Stomach (tissue), 9 donors: ENCODE measurements around the gene CAPN9. TPM values are rescaled to one million over a fixed set of nuclear protein-coding genes. Genes with fewer than 3 reads are reported as not detected.

Experiments used
- DNase-seq, 2 donors: peaks; one replicate each; pipeline versions ENCODE4 v3.0.0 to v3.0.0-alpha.2; 2013 to 2019
- H3K27ac ChIP-seq, 5 donors: fragments of 200-600 bp in 4 of 5; sonication (generic) in 4 of 5; one replicate each; pipeline ENCODE4 v1.5.1; 2013 to 2019; ENCODE audit warnings: mild to moderate bottlenecking in 1 of 5, moderate library complexity in 1 of 5
- H3K27me3 ChIP-seq, 3 donors: fragments of 200-600 bp; sonication (generic); one replicate each; pipeline ENCODE4 v1.5.1; 2017 to 2019; ENCODE audit warnings: mixed run types in 1 of 3
- H3K36me3 ChIP-seq, 4 donors: fragments of 200-600 bp; sonication (generic); 1 replicate in 3 of 4; 2 replicates in 1 of 4; pipeline ENCODE4 v1.5.1; 2016 to 2019
- H3K4me1 ChIP-seq, 4 donors: fragments of 200-600 bp; sonication (generic); one replicate each; pipeline ENCODE4 v1.5.1; 2016 to 2019
- H3K4me3 ChIP-seq, 4 donors: fragments of 200-600 bp; sonication (generic) in 3 of 4; one replicate each; pipeline ENCODE4 v1.5.1; 2016 to 2019; ENCODE audit warnings: mild to moderate bottlenecking in 1 of 4
- H3K9me3 ChIP-seq, 4 donors: fragments of 200-600 bp; sonication (generic); one replicate each; pipeline ENCODE4 v1.5.1; 2016 to 2019
- EP300 ChIP-seq: sonication (generic); formaldehyde crosslinking; IDR thresholded peaks from one replicate; pipeline ENCODE4 v1.6.1; 2017; ENCODE audit warnings: antibody characterized with exemption
- POLR2A ChIP-seq, 4 donors: fragments of 450-650 bp; IDR thresholded peaks; one replicate each; pipeline ENCODE4 v1.6.1; 2016; ENCODE audit warnings: antibody characterized with exemption in 4 of 4, control low read depth in 2 of 4, mild to moderate bottlenecking in 1 of 4, moderate library complexity in 1 of 4
- POLR2AphosphoS5 ChIP-seq, 3 donors: sonication (generic); formaldehyde crosslinking; IDR thresholded peaks; one replicate each; pipeline ENCODE4 v1.6.1; 2016; ENCODE audit warnings: antibody characterized with exemption in 3 of 3
- WGBS, 5 donors: extraction: QIAGEN DNeasy Blood & Tissue Kit in 3 of 5; methylation state at CpG; one replicate each; pipeline versions ENCODE4 v1.1.5 to v1.1.7; 2013 to 2018; 5-methylcytosine and 5-hydroxymethylcytosine counted together
- intact Hi-C: fragments of 100-400 bp; cut with DNase I; formaldehyde crosslinking; loops from one replicate; pipeline ENCODE4 v1.15.1; 2023; ENCODE audit warnings: low total_unique reads
- polyA plus RNA-seq, 3 donors: library from polyadenylated mRNA; stranded (reverse); fragments of 200-250 nt; gene quantifications; one replicate each; pipeline ENCODE4 v1.2.3, GENCODE V29; 2013
- total RNA-seq, 5 donors: library from RNA; depleted of rRNA; stranded (reverse); fragments of >200 nt; gene quantifications; one replicate each; pipeline versions ENCODE4 v1.1.0 to v1.2.3, GENCODE V29; 2014 to 2016
- TF ChIP-seq, protein P1 (sequence below), 7 experiments: fragments of 450-650 bp in 4 of 7; fragments of 200-600 bp in 3 of 7; sonication (generic) in 3 of 7; IDR thresholded peaks; one replicate each; pipeline ENCODE4 v1.5.1; 2016 to 2019; ENCODE audit warnings: antibody characterized with exemption in 7 of 7, control low read depth in 2 of 7, mild to moderate bottlenecking in 1 of 7
- donor health status: healthy with polysubstance abuse.
- donor health status: Bipolar disorder and iron deficiency.
- donor health status: healthy.

CAPN9 gene
- total and polyA plus RNA-seq, 8 donors: 2.6 to 68.3 (median 46.7) TPM

DNA sequence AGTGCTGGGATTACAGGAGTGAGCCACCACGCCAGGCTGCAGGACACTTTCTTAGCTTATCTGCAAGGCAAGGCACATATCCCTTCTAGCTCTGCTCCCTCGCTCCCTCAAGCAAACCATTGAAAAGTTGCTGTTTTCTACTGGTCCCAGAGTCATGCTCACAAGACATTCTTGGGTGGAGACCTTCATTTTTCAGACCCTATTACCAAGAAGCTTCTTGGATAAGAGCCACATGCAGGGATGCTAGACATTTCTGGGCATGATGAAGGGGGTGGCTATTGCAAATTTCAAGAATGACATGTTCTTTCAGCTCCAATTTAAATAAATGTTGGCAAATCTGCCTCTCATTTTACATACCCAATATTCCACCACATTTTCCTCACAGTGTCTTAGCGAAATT, 33.9 kb downstream of the CAPN9 start:
- H3K4me3 ChIP-seq: no peak overlapping the region
- H3K27me3 ChIP-seq: peaks cover 0 to 9% (median 0%) of the 10 kb centered on the region in 3 donors
- DNase-seq: no peak
- H3K36me3 ChIP-seq: peaks cover 0 to 46% (median 6%) of the 10 kb centered on the region in 4 donors
- no peak for TF ChIP-seq POLR2AphosphoS5 (IDR thresholded peaks at IDR 0.05)
- TF ChIP-seq, protein P1, sequence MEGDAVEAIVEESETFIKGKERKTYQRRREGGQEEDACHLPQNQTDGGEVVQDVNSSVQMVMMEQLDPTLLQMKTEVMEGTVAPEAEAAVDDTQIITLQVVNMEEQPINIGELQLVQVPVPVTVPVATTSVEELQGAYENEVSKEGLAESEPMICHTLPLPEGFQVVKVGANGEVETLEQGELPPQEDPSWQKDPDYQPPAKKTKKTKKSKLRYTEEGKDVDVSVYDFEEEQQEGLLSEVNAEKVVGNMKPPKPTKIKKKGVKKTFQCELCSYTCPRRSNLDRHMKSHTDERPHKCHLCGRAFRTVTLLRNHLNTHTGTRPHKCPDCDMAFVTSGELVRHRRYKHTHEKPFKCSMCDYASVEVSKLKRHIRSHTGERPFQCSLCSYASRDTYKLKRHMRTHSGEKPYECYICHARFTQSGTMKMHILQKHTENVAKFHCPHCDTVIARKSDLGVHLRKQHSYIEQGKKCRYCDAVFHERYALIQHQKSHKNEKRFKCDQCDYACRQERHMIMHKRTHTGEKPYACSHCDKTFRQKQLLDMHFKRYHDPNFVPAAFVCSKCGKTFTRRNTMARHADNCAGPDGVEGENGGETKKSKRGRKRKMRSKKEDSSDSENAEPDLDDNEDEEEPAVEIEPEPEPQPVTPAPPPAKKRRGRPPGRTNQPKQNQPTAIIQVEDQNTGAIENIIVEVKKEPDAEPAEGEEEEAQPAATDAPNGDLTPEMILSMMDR (IDR thresholded peaks at IDR 0.05): no peak
- no peak for TF ChIP-seq EP300
- TF ChIP-seq POLR2A (IDR thresholded peaks at IDR 0.05): no peak
- H3K4me1 ChIP-seq: no peaks in the 10 kb centered on the region
- H3K27ac ChIP-seq: no peak overlapping the region
- WGBS, 5 donors: 89 to 95% (median 92%) methylated on average over 3 of the region's 3 CpGs
- H3K9me3 ChIP-seq: no peaks in the 10 kb centered on the region
- intact Hi-C loops: no loop called here

GRCh38 chr1:230781594-230781993, 34.4 kb downstream of the CAPN9 start:
- TF ChIP-seq, protein P1 (IDR thresholded peaks at IDR 0.05): no peak
- TF ChIP-seq POLR2AphosphoS5 (IDR thresholded peaks at IDR 0.05): no peak
- no peak for TF ChIP-seq POLR2A (IDR thresholded peaks at IDR 0.05)
- Histone ChIP-seq H3K4me3 (no peak overlapping the region), H3K9me3 (no peaks in the 10 kb centered on the region), H3K4me1 (no peaks in the 10 kb centered on the region), H3K27ac (no peak overlapping the region), H3K27me3 (peaks cover 0 to 9% (median 0%) of the 10 kb centered on the region in 3 donors), H3K36me3 (peaks cover 0 to 44% (median 6%) of the 10 kb centered on the region in 4 donors)
- 55 to 78% (median 66%) methylated on average over 3 of the region's 3 CpGs for WGBS, 5 donors
- DNase-seq: no peak
- intact Hi-C loops: no loop called here

- no peak for TF ChIP-seq EP300
- TF ChIP-seq POLR2A (IDR thresholded peaks at IDR 0.05): no peak
- Histone ChIP-seq H3K27me3 (peaks cover 0 to 9% (median 0%) of the 10 kb centered on the region in 3 donors), H3K36me3 (peaks cover 0 to 44% (median 7%) of the 10 kb centered on the region in 4 donors), H3K4me1 (no peaks in the 10 kb centered on the region), H3K27ac (no peak overlapping the region), H3K4me3 (no peak overlapping the region), H3K9me3 (no peaks in the 10 kb centered on the region)
- intact Hi-C loops: no loop called here
- whole genome bisulfite sequencing, 5 donors: 79 to 87% (median 85%) methylated on average over 2 of the region's 2 CpGs
- DNase-seq: no peak
Observed at GRCh38 chr1:230784163-230784562, 37.0 kb downstream of the CAPN9 start.

DNA sequence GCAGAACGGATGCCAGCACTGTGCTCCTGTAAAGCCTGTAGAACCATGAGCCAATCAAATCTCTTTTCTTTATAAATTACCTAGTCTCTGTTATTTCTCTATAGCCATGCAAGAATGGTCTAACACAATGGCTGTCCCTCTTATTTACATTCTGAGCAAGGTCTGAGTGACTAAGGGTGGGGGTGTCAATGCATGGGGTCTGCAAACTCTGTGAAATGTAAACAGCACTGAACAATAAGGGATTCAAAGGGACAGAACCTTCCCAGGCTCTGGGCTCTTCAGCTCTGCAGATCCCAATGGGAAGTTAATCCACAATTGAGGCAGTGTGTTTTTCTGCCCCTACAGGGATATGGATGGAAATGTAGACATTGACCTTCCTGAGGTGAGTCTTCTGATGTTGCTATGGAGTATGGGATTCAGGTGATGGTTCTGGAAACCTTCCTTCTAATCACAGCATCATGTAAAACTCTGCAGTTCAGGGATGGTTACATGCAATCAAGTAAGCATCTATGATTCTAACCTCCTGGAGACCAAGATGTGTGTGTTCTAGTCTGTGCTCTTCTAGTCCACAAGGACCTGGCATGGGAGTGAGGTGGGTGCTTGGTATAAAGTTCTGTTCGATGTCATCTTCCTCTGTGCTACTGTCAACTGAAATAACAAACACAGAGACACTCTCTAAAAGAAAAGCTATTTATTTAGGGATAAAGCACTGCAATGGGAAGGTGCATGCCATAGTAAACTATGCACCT, 38.6 kb downstream of the CAPN9 start:
- intact Hi-C loops: no loop called here
- H3K27me3 ChIP-seq: peaks cover 0 to 3% (median 0%) of the 10 kb centered on the region in 3 donors
- no peak overlapping the region for H3K27ac ChIP-seq
- 43 to 67% (median 61%) methylated on average over 2 of the region's 2 CpGs for WGBS, 5 donors
- H3K4me1 ChIP-seq: no peaks in the 10 kb centered on the region
- H3K36me3 ChIP-seq: peaks cover 0 to 37% (median 3%) of the 10 kb centered on the region in 4 donors
- DNase-seq: no peak
- TF ChIP-seq POLR2A (IDR thresholded peaks at IDR 0.05): no peak
- no peak for TF ChIP-seq EP300
- TF ChIP-seq, protein P1 (IDR thresholded peaks at IDR 0.05): no peak
- no peak for TF ChIP-seq POLR2AphosphoS5 (IDR thresholded peaks at IDR 0.05)
- no peak overlapping the region for H3K4me3 ChIP-seq
- no peaks in the 10 kb centered on the region for H3K9me3 ChIP-seq

GRCh38 chr1:230786385-230786753, 39.2 kb downstream of the CAPN9 start:
- intact Hi-C loops: no loop called here
- Histone ChIP-seq H3K9me3 (no peaks in the 10 kb centered on the region), H3K27me3 (no peaks in the 10 kb centered on the region), H3K4me1 (no peaks in the 10 kb centered on the region), H3K27ac (no peak overlapping the region), H3K36me3 (peaks cover 0 to 34% (median 3%) of the 10 kb centered on the region in 4 donors), H3K4me3 (no peak overlapping the region)
- 83 to 89% (median 86%) methylated on average over 3 of the region's 3 CpGs for WGBS, 5 donors
- no peak for TF ChIP-seq POLR2A (IDR thresholded peaks at IDR 0.05)
- TF ChIP-seq, protein P1 (IDR thresholded peaks at IDR 0.05): no peak
- TF ChIP-seq EP300: no peak
- TF ChIP-seq POLR2AphosphoS5 (IDR thresholded peaks at IDR 0.05): no peak
- DNase-seq: no peak
